Upper lobe of left lung (tissue), 6 donors: ENCODE data around the gene TMEM123. TPM values are rescaled to one million over a fixed set of nuclear protein-coding genes. Genes with fewer than 3 reads are reported as not detected.

Experiments
- ATAC-seq, 2 donors: fragments of 200-7000 bp; cut with Tn5 transposase; one replicate each; pipeline ENCODE4 v1.9.1; 2022; ENCODE audit warnings: mild to moderate bottlenecking in 2 of 2, moderate library complexity in 2 of 2; ENCODE audit not compliant: low FRiP score in 2 of 2
- DNase-seq, 2 donors: peaks; one replicate each; pipeline ENCODE4 v3.0.0-alpha.2; 2019 to 2020
- H3K27ac ChIP-seq, 4 donors: fragments of 200-600 bp; sonication (generic); one replicate each; pipeline ENCODE4 v1.5.1; 2016 to 2019
- H3K27me3 ChIP-seq, 4 donors: fragments of 200-600 bp; sonication (generic); one replicate each; pipeline ENCODE4 v1.5.1; 2017 to 2019
- H3K36me3 ChIP-seq, 4 donors: fragments of 200-600 bp; sonication (generic); one replicate each; pipeline ENCODE4 v1.5.1; 2016 to 2019
- H3K4me1 ChIP-seq, 4 donors: fragments of 200-600 bp; sonication (generic); one replicate each; pipeline ENCODE4 v1.5.1; 2018 to 2019
- H3K4me3 ChIP-seq, 4 donors: fragments of 200-600 bp; sonication (generic); one replicate each; pipeline ENCODE4 v1.5.1; 2017 to 2019; ENCODE audit warnings: mild to moderate bottlenecking in 2 of 4, moderate library complexity in 1 of 4
- H3K9me3 ChIP-seq, 4 donors: fragments of 200-600 bp; sonication (generic); one replicate each; pipeline ENCODE4 v1.5.1; 2018 to 2019
- EP300 ChIP-seq, 4 donors: sonication (generic); formaldehyde crosslinking; IDR thresholded peaks; one replicate each; pipeline ENCODE4 v1.5.1; 2017; ENCODE audit warnings: antibody characterized with exemption in 4 of 4, control low read depth in 2 of 4
- POLR2A ChIP-seq, 4 donors: fragments of 450-650 bp; IDR thresholded peaks; one replicate each; pipeline ENCODE4 v1.5.1; 2016 to 2017; ENCODE audit warnings: antibody characterized with exemption in 4 of 4, mild to moderate bottlenecking in 2 of 4
- POLR2AphosphoS5 ChIP-seq, 2 donors: sonication (generic); formaldehyde crosslinking; IDR thresholded peaks; one replicate each; pipeline ENCODE4 v1.5.1; 2017; ENCODE audit warnings: antibody characterized with exemption in 2 of 2
- WGBS, 2 donors: methylation state at CpG; one replicate each; pipeline ENCODE4 v1.1.5; 2017 to 2018; 5-methylcytosine and 5-hydroxymethylcytosine counted together
- total RNA-seq, 6 donors: library from RNA; depleted of rRNA in 4 of 6; stranded (reverse); fragments of >200 nt in 4 of 6; gene quantifications; one replicate each; pipeline versions ENCODE4 v1.1.0 to v1.2.1, GENCODE V29; 2016 to 2021
- TF ChIP-seq, protein P1 (sequence below), 6 experiments: fragments of 450-650 bp in 4 of 6; fragments of 200-600 bp in 2 of 6; sonication (generic) in 2 of 6; IDR thresholded peaks; one replicate each; pipeline ENCODE4 v1.5.1; 2016 to 2019; ENCODE audit warnings: antibody characterized with exemption in 6 of 6
- donor health status: DM: no; HTN: no; CAD: no; lungs with moderate emphysema.
- donor health status: DM: no; HTN: yes; CAD: no; lungs with severe emphysema.

The TMEM123 gene
- total RNA-seq, 6 donors from 2014 or later, result 55.5 to 200 (median 121) TPM

DNA sequence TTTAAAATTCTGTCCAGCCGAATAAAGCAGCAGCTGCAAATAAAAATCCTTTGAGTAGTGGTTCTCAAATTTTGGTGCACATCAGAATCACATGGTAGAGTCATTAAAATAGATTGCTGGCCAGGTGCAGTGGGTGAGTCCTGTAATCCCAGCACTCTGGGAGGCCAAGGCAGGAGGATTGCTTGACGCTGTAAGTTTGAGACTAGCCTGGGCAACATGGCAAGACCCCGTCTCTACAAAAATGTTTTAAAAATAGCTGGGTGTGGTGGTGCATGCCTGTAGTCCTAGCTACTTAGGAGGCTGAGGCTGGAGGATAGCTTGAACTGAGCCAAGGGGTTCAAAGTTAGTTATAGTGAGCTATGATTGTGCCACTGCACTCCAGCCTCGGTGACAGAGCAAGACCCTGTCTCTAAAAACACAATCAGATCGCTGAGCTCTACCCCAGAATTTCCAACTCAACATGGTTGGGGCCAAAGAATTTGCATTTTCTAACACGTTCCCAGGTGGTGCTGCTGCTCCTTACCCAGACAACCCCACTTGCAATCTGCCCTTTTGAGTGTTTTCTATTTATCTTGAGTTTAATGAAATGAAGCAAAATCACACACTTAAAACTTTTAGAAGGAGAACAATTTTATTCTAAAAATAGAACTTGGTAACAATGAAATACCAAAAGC lies 56.7 kb downstream of the TMEM123 start:
- Histone ChIP-seq H3K4me3 (no peak overlapping the region), H3K9me3 (no peaks in the 10 kb centered on the region), H3K4me1 (peaks cover 0 to 3% (median 0%) of the 10 kb centered on the region in 4 donors), H3K27me3 (no peaks in the 10 kb centered on the region), H3K36me3 (peaks cover 10 to 85% (median 25%) of the 10 kb centered on the region in 4 donors), H3K27ac (peak overlapping the region in 1 of 4 donors; percentile 1)
- 81 to 86% methylated on average over 6 of the region's 6 CpGs for WGBS, 2 donors
- TF ChIP-seq POLR2AphosphoS5 (IDR thresholded peaks at IDR 0.05) (no peak), POLR2A (IDR thresholded peaks at IDR 0.05) (no peak), EP300 (IDR thresholded peaks at IDR 0.05) (no peak)
- TF ChIP-seq, protein P1, sequence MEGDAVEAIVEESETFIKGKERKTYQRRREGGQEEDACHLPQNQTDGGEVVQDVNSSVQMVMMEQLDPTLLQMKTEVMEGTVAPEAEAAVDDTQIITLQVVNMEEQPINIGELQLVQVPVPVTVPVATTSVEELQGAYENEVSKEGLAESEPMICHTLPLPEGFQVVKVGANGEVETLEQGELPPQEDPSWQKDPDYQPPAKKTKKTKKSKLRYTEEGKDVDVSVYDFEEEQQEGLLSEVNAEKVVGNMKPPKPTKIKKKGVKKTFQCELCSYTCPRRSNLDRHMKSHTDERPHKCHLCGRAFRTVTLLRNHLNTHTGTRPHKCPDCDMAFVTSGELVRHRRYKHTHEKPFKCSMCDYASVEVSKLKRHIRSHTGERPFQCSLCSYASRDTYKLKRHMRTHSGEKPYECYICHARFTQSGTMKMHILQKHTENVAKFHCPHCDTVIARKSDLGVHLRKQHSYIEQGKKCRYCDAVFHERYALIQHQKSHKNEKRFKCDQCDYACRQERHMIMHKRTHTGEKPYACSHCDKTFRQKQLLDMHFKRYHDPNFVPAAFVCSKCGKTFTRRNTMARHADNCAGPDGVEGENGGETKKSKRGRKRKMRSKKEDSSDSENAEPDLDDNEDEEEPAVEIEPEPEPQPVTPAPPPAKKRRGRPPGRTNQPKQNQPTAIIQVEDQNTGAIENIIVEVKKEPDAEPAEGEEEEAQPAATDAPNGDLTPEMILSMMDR (IDR thresholded peaks at IDR 0.05), result no peak
- DNase-seq (no peak), ATAC-seq (no peak)

DNA sequence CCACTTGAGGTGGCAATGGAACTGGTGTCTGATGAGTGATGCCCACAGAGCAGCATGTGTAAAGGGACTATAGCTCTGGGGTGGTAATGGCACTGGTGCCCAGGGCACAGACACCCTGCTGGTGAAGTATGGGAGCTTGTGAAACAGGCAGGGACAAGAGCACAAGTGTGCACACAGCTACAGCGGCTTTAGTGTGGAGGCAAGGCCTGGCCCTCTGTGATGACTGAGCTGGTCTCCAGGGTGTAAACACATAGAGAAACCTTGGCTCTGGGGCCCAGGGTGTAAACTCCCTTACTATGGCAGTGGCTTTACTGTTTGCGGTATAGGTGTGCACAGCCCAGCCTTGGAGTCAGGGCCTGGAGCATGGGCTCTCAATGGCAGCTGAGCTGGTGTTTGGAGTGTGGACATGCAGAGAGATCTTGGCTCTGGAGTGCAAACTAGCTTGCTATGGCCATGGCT lies 59.3 kb downstream of the TMEM123 start:
- Histone ChIP-seq H3K4me3 (no peak overlapping the region), H3K9me3 (no peaks in the 10 kb centered on the region), H3K27ac (no peak overlapping the region), H3K27me3 (no peaks in the 10 kb centered on the region), H3K4me1 (peaks cover 0 to 3% (median 0%) of the 10 kb centered on the region in 4 donors), H3K36me3 (peaks cover 0 to 73% (median 22%) of the 10 kb centered on the region in 4 donors)
- TF ChIP-seq POLR2A (IDR thresholded peaks at IDR 0.05) (no peak), EP300 (IDR thresholded peaks at IDR 0.05) (no peak), POLR2AphosphoS5 (IDR thresholded peaks at IDR 0.05) (no peak)
- TF ChIP-seq, protein P1 (IDR thresholded peaks at IDR 0.05), result no peak
- DNase-seq (no peak), ATAC-seq (peak in 1 of 2 donors; percentile 9)
- WGBS, 2 donors, result 100% methylated on average over 2 of the region's 2 CpGs

DNA sequence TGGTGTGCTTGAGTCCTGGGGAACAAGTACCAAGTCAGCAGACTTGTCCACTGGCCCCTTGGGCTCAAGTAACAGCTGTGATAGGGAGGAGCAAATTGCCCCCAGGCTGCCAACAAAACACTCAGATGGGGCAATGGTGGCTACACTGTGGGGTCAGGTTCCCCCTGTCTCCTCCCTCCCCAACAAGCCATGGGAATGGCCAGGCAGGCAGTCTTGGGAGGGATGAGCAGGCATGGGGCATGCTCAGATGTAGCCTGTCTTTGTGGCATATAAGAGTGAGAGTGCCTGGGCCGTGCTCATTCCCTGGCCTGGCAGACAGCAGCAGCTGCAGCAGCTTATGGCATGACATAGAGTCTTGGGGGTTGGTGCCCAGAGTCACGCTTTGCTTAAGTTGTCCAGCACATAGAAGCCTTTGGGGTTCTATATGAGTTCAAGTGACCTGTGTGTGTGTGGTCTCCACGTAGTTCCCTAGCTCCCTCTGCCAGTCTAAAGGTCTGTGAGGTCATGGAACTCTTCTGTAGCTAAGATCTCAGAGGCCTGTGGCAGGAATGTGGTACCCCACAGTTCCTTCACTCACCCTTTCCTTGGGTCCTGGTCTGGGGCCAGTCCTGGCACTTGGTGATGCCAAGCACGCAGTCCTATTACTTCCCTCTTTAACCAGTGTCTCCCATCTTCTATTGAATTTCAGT lies 60.9 kb downstream of the TMEM123 start:
- H3K4me1 ChIP-seq, result no peaks in the 10 kb centered on the region
- no peak for DNase-seq
- ATAC-seq, result peak in 1 of 2 donors; percentile 33
- 96 to 97% methylated on average over 4 of the region's 4 CpGs for WGBS, 2 donors
- H3K36me3 ChIP-seq, result peaks cover 0 to 70% (median 23%) of the 10 kb centered on the region in 4 donors
- H3K4me3 ChIP-seq, result no peak overlapping the region
- TF ChIP-seq, protein P1 (IDR thresholded peaks at IDR 0.05), result no peak
- TF ChIP-seq POLR2AphosphoS5 (IDR thresholded peaks at IDR 0.05), result no peak
- TF ChIP-seq EP300 (IDR thresholded peaks at IDR 0.05), result no peak
- TF ChIP-seq POLR2A (IDR thresholded peaks at IDR 0.05), result no peak
- peak overlapping the region in 1 of 4 donors; percentile 10 for H3K27ac ChIP-seq
- no peaks in the 10 kb centered on the region for H3K27me3 ChIP-seq
- H3K9me3 ChIP-seq, result no peaks in the 10 kb centered on the region

DNA sequence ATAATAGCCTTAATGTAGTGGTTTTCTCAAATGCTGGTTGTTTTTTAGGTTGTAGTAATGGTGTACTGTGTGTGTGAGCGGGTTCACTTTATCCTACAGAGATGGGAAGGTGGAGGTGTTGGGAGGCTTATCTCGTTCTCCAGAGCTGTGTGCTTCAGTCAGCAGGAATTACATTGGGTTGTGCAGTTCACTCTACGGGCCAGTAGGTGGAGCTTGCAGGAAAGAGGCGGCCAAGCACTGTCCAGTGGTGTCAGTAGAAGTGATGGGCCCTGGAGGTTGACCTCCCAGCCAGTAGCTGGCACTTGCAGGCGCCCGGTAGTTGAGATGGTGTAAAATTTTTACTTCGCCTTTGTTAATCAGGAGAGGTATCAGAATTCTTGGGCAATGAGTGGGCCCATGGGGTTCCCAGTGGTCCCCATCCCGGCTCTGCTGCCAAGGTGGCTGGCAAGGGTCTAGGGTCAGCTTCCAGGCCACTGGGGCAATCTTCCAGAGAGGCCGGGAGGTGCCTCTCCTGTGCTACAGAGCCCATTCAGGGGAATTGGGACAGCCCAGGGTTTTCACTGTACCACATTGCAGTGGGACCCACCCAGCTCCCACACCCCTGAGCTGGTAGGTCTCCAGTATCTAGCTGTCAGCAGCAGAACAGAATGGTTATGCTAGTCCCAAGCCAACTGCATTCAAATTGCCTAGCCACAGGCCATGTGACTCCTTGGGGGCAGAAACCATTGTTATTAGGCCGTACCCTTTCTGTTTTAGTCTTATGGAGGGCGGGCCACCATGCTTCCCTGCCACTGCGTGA lies 61.7 kb downstream of the TMEM123 start:
- TF ChIP-seq EP300 (IDR thresholded peaks at IDR 0.05) (no peak), POLR2A (IDR thresholded peaks at IDR 0.05) (no peak), POLR2AphosphoS5 (IDR thresholded peaks at IDR 0.05) (no peak)
- TF ChIP-seq, protein P1 (IDR thresholded peaks at IDR 0.05), result peak; percentile 83 to 91 (median 88)
- no peak overlapping the region for H3K4me3 ChIP-seq
- no peaks in the 10 kb centered on the region for H3K9me3 ChIP-seq
- peak overlapping the region in 1 of 4 donors; percentile 10 for H3K27ac ChIP-seq
- peak; percentile 89 to 93 for ATAC-seq
- peak in 1 of 2 donors; percentile 72 for DNase-seq
- H3K27me3 ChIP-seq, result no peaks in the 10 kb centered on the region
- WGBS, 2 donors, result 62 to 69% methylated on average over 12 of the region's 12 CpGs
- no peaks in the 10 kb centered on the region for H3K4me1 ChIP-seq
- H3K36me3 ChIP-seq, result peaks cover 0 to 69% (median 23%) of the 10 kb centered on the region in 4 donors
